ENCODE data around the gene CNTLN. TPM values are rescaled to one million over a fixed set of nuclear protein-coding genes. Genes with fewer than 3 reads are reported as not detected.

CNTLN gene
- total and polyA plus RNA-seq, 2 donors from 2014 or later, result 2.0 to 8.0 TPM

GRCh38 chr9:17131494-17131893 lies 3.3 kb upstream of the CNTLN start:
- TF ChIP-seq, protein P1, sequence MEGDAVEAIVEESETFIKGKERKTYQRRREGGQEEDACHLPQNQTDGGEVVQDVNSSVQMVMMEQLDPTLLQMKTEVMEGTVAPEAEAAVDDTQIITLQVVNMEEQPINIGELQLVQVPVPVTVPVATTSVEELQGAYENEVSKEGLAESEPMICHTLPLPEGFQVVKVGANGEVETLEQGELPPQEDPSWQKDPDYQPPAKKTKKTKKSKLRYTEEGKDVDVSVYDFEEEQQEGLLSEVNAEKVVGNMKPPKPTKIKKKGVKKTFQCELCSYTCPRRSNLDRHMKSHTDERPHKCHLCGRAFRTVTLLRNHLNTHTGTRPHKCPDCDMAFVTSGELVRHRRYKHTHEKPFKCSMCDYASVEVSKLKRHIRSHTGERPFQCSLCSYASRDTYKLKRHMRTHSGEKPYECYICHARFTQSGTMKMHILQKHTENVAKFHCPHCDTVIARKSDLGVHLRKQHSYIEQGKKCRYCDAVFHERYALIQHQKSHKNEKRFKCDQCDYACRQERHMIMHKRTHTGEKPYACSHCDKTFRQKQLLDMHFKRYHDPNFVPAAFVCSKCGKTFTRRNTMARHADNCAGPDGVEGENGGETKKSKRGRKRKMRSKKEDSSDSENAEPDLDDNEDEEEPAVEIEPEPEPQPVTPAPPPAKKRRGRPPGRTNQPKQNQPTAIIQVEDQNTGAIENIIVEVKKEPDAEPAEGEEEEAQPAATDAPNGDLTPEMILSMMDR (IDR thresholded peaks at IDR 0.05; ENCODE audit: borderline replicate concordance, extremely low read depth, insufficient read depth), result no peak
- intact Hi-C loops (cut with DNase I), result no loop called here
- Histone ChIP-seq H3K4me1 (ENCODE audit: control insufficient read depth in 2 of 3, insufficient read depth in 2 of 3, low read depth in 1 of 3, low read length in 3 of 3) (peaks cover 0 to 5% (median 5%) of the 10 kb centered on the region in 3 donors), H3K4me3 (ENCODE audit: low read length in 3 of 3) (no peak overlapping the region), H3K36me3 (ENCODE audit: control insufficient read depth in 2 of 3, insufficient read depth in 3 of 3, low read length in 3 of 3) (no peaks in the 10 kb centered on the region), H3K27me3 (ENCODE audit: control insufficient read depth, insufficient read depth, low read length) (no peaks in the 10 kb centered on the region), H3K9ac (ENCODE audit: low read length in 3 of 3) (no peak overlapping the region), H3K27ac (ENCODE audit: low read depth in 2 of 2, low read length in 2 of 2) (no peak overlapping the region), H3K9me3 (ENCODE audit: control insufficient read depth in 2 of 3, insufficient read depth in 1 of 3, low read length in 3 of 3) (no peaks in the 10 kb centered on the region)
- FAIRE-seq, result no peak
- no peak for DNase-seq

- H3K27me3 ChIP-seq (ENCODE audit: control insufficient read depth, insufficient read depth, low read length), result no peaks in the 10 kb centered on the region
- peak in 4 of 5 donors; percentile 64 to 82 (median 72) for DNase-seq
- H3K9me3 ChIP-seq (ENCODE audit: control insufficient read depth in 2 of 3, insufficient read depth in 1 of 3, low read length in 3 of 3), result no peaks in the 10 kb centered on the region
- peak overlapping the region; percentile 70 to 82 (median 81) for H3K4me3 ChIP-seq (ENCODE audit: low read length in 3 of 3)
- H3K4me1 ChIP-seq (ENCODE audit: control insufficient read depth in 2 of 3, insufficient read depth in 2 of 3, low read depth in 1 of 3, low read length in 3 of 3), result peaks cover 0 to 5% (median 5%) of the 10 kb centered on the region in 3 donors
- H3K36me3 ChIP-seq (ENCODE audit: control insufficient read depth in 2 of 3, insufficient read depth in 3 of 3, low read length in 3 of 3), result no peaks in the 10 kb centered on the region
- TF ChIP-seq, protein P1 (IDR thresholded peaks at IDR 0.05; ENCODE audit: borderline replicate concordance, extremely low read depth, insufficient read depth), result no peak
- H3K9ac ChIP-seq (ENCODE audit: low read length in 3 of 3), result peak overlapping the region; percentile 64 to 66 (median 66)
- intact Hi-C loops (cut with DNase I), result no loop called here
- FAIRE-seq, result no peak
- H3K27ac ChIP-seq (ENCODE audit: low read depth in 2 of 2, low read length in 2 of 2), result peak overlapping the region; percentile 28 to 76
Observed at GRCh38 chr9:17135295-17136160, 688 bp downstream of the CNTLN start.

GRCh38 chr9:17137566-17137965 lies 2.7 kb downstream of the CNTLN start:
- DNase-seq (no peak), FAIRE-seq (no peak)
- no peaks in the 10 kb centered on the region for H3K27me3 ChIP-seq (ENCODE audit: control insufficient read depth, insufficient read depth, low read length)
- no peaks in the 10 kb centered on the region for H3K9me3 ChIP-seq (ENCODE audit: control insufficient read depth in 2 of 3, insufficient read depth in 1 of 3, low read length in 3 of 3)
- H3K36me3 ChIP-seq (ENCODE audit: control insufficient read depth in 2 of 3, insufficient read depth in 3 of 3, low read length in 3 of 3), result no peaks in the 10 kb centered on the region
- no peak overlapping the region for H3K9ac ChIP-seq (ENCODE audit: low read length in 3 of 3)
- peaks cover 0 to 5% (median 5%) of the 10 kb centered on the region in 3 donors for H3K4me1 ChIP-seq (ENCODE audit: control insufficient read depth in 2 of 3, insufficient read depth in 2 of 3, low read depth in 1 of 3, low read length in 3 of 3)
- no peak overlapping the region for H3K4me3 ChIP-seq (ENCODE audit: low read length in 3 of 3)
- H3K27ac ChIP-seq (ENCODE audit: low read depth in 2 of 2, low read length in 2 of 2), result no peak overlapping the region
- TF ChIP-seq, protein P1 (IDR thresholded peaks at IDR 0.05; ENCODE audit: borderline replicate concordance, extremely low read depth, insufficient read depth), result no peak
- intact Hi-C loops (cut with DNase I), result no loop called here

Data from kidney (tissue), 14 donors.